ENCODE data around the gene CARD6. TPM values are rescaled to one million over a fixed set of nuclear protein-coding genes. Genes with fewer than 3 reads are reported as not detected.

CARD6 gene
- total and polyA plus RNA-seq, 9 of the 15 experiments (the other 6 are each of a cell fraction or from before 2014, with no cell fraction given), result 3.5 to 8.3 (median 5.9) TPM

- TF ChIP-seq HBP1 (CRISPR knock-in tag; IDR thresholded peaks at IDR 0.05), result 0 out of 2 replicates have a peak, but pooled peaks have one; percentile 13
- peak; percentile 7; the same call in 1 of the 2 replicates for TF ChIP-seq POLR2AphosphoS2 (IDR thresholded peaks at IDR 0.05; ENCODE audit: low read length)
- TF ChIP-seq POLR2A (conservative IDR thresholded peaks at IDR 0.05), result peak; percentile 40
- TF ChIP-seq CHCHD3 (CRISPR knock-in tag; IDR thresholded peaks at IDR 0.05), result peak; percentile 61; the same call in 1 of the 2 replicates
- 0 out of 4 replicates have a peak, but pooled peaks of 1 of the 2 experiments have one; percentile 21 for TF ChIP-seq SIN3A (IDR thresholded peaks at IDR 0.05; ENCODE audit: borderline replicate concordance in 2 of 2, control insufficient read depth in 1 of 2, low read depth in 2 of 2, low read length in 2 of 2)
- TF ChIP-seq EP300 (IDR thresholded peaks at IDR 0.05; ENCODE audit: low read length), result no peak
- TF ChIP-seq SUPT5H (IDR thresholded peaks at IDR 0.05), result peak; percentile 57
- no peak for TF ChIP-seq ZNF408 (CRISPR knock-in tag; IDR thresholded peaks at IDR 0.05; ENCODE audit: low read depth)
- TF ChIP-seq ZBTB49 (CRISPR knock-in tag; IDR thresholded peaks at IDR 0.05; ENCODE audit: borderline replicate concordance), result no peak
- TF ChIP-seq POLR2H (tag; IDR thresholded peaks at IDR 0.05; ENCODE audit: low read depth), result peak; percentile 53; the same call in 1 of the 2 replicates
- 0 out of 2 replicates have a peak, but pooled peaks have one; percentile 41 for TF ChIP-seq SMAD3 (CRISPR knock-in tag; conservative IDR thresholded peaks at IDR 0.05)
Observed at GRCh38 chr5:40828021-40828631, 13.0 kb upstream of the CARD6 start (continued).
